ENCODE results near the gene TSKU.

DNA sequence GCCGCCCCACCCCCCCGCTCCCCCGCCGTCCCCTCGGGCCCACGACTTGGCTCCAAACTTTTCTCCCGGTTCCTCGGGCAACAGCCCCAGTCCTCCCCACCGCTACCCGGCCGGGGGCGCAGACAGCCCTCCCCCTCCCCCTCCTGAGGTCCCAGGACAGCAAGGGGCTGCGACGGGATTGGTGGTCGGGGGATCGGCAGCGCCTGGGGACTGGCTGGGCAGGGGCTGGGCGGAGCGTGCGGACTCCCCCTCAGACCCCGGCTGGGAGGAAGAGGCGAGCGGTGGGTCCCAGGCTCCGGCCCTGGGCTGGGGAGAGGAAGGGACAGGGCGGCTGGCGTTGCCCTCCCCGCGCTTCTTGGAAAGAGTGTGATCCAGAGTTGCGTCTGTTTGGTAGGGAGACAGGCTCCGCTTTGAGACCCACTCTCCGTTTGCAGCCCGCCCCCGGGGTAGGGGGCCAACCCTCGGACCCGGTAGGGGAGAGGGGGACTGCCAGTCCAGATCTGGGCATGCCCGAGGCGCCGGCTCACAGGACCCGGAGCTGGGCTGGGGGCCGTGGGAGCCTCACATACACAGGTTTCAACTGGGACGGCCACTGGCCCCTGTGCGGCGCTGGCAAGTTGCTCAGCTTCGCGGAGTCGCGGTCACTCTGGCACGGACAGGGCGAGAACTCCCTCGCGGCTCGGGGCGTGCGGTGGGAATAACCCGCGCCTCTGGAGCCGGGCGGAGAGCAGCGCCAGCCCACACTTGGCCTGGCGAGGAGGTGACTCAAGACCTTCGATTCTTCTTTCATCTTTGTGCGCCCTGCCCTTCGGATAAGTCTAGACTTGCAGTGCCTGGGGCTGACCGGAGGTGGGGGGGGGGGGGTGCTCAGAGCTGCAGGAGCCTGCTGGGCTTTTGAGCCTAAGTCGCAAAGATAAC, 999 bp downstream of the TSKU start:
- TF ChIP-seq, protein P1, sequence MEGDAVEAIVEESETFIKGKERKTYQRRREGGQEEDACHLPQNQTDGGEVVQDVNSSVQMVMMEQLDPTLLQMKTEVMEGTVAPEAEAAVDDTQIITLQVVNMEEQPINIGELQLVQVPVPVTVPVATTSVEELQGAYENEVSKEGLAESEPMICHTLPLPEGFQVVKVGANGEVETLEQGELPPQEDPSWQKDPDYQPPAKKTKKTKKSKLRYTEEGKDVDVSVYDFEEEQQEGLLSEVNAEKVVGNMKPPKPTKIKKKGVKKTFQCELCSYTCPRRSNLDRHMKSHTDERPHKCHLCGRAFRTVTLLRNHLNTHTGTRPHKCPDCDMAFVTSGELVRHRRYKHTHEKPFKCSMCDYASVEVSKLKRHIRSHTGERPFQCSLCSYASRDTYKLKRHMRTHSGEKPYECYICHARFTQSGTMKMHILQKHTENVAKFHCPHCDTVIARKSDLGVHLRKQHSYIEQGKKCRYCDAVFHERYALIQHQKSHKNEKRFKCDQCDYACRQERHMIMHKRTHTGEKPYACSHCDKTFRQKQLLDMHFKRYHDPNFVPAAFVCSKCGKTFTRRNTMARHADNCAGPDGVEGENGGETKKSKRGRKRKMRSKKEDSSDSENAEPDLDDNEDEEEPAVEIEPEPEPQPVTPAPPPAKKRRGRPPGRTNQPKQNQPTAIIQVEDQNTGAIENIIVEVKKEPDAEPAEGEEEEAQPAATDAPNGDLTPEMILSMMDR (IDR thresholded peaks at IDR 0.05; ENCODE audit: low read length): no peak
- no peak for TF ChIP-seq EZH2 (optimal IDR thresholded peaks at IDR 0.05; ENCODE audit: low read depth, low read length)

Measured in MM.1S (cell line).